HepG2 (cell line): ENCODE data around the gene MTHFSD.

Experiments
- KAT7 ChIP-seq: IDR thresholded peaks from 2 replicates; pipeline ENCODE4 v1.6.1; 2018; ENCODE audit warnings: borderline replicate concordance, missing compliant biosample characterization
- PATZ1 ChIP-seq: sonication (generic); formaldehyde crosslinking; IDR thresholded peaks from 2 replicates; pipeline ENCODE4 v1.4.0; 2020; ENCODE audit warnings: missing genetic modification reagents
- ZNF343 ChIP-seq: sonication (generic); formaldehyde crosslinking; IDR thresholded peaks from 2 replicates; pipeline ENCODE4 v1.4.0; 2020; ENCODE audit warnings: mild to moderate bottlenecking, missing genetic modification reagents

GRCh38 chr16:86496929-86497461, 58.0 kb downstream of the MTHFSD start:
- TF ChIP-seq ZNF343 (CRISPR knock-in tag) (no peak), PATZ1 (CRISPR knock-in tag) (no peak), KAT7 (CRISPR knock-in tag) (no peak)
